Measurements from ENCODE around the gene RPP14. TPM values are rescaled to one million over a fixed set of nuclear protein-coding genes. Genes with fewer than 3 reads are reported as not detected.

The RPP14 gene
- total RNA-seq, 1 donor from 2014 or later, result 15.2 TPM

- no peak overlapping the region for H3K4me3 Mint-ChIP-seq (ENCODE audit: unreplicated experiment)
- peaks cover 9% of the 10 kb centered on the region for H3K27me3 Mint-ChIP-seq (ENCODE audit: unreplicated experiment)
- DNase-seq (ENCODE audit: low spot score), result no peak
- H3K4me1 Mint-ChIP-seq (ENCODE audit: unreplicated experiment), result peaks cover 18% of the 10 kb centered on the region
- TF ChIP-seq CTCF (IDR thresholded peaks at IDR 0.05; ENCODE audit: unreplicated experiment), result no peak
- no peaks in the 10 kb centered on the region for H3K36me3 Mint-ChIP-seq (ENCODE audit: low read depth, unreplicated experiment)
- no peaks in the 10 kb centered on the region for H3K9me3 Mint-ChIP-seq (ENCODE audit: unreplicated experiment)
- no peak overlapping the region for H3K27ac Mint-ChIP-seq (ENCODE audit: unreplicated experiment)
These were observed 23.9 kb downstream of the RPP14 start for GRCh38 chr3:58329922-58330413.

GRCh38 chr3:58331593-58332152, 25.6 kb downstream of the RPP14 start:
- H3K9me3 Mint-ChIP-seq (ENCODE audit: unreplicated experiment), result no peaks in the 10 kb centered on the region
- peaks cover 14% of the 10 kb centered on the region for H3K4me1 Mint-ChIP-seq (ENCODE audit: unreplicated experiment)
- DNase-seq (ENCODE audit: low spot score), result no peak
- peak overlapping the region; percentile 73 for H3K4me3 Mint-ChIP-seq (ENCODE audit: unreplicated experiment)
- no peaks in the 10 kb centered on the region for H3K36me3 Mint-ChIP-seq (ENCODE audit: low read depth, unreplicated experiment)
- no peak for TF ChIP-seq CTCF (IDR thresholded peaks at IDR 0.05; ENCODE audit: unreplicated experiment)
- no peak overlapping the region for H3K27ac Mint-ChIP-seq (ENCODE audit: unreplicated experiment)
- peaks cover 7% of the 10 kb centered on the region for H3K27me3 Mint-ChIP-seq (ENCODE audit: unreplicated experiment)

GRCh38 chr3:58332575-58333188, 26.6 kb downstream of the RPP14 start, which contains the start of gene PXK:
Gene PXK (plus strand): TSS chr3:58332892. CDS start chr3:58332989, 97 bp downstream.
- Mint-ChIP-seq H3K27ac (ENCODE audit: unreplicated experiment) (peak within 1 kb of the TSS; percentile 24), H3K9me3 (ENCODE audit: unreplicated experiment) (no peaks in the 10 kb centered on the region), H3K36me3 (ENCODE audit: low read depth, unreplicated experiment) (no peaks in the 10 kb centered on the region), H3K4me3 (ENCODE audit: unreplicated experiment) (peak within 1 kb of the TSS; percentile 99), H3K27me3 (ENCODE audit: unreplicated experiment) (peaks cover 5% of the 10 kb centered on the region), H3K4me1 (ENCODE audit: unreplicated experiment) (peaks cover 14% of the 10 kb centered on the region)
- peak; percentile 77 for DNase-seq (ENCODE audit: low spot score)
- no peak for TF ChIP-seq CTCF (IDR thresholded peaks at IDR 0.05; ENCODE audit: unreplicated experiment)

- DNase-seq (ENCODE audit: low spot score), result peak; percentile 22
- Mint-ChIP-seq H3K27me3 (ENCODE audit: unreplicated experiment) (peaks cover 5% of the 10 kb centered on the region), H3K36me3 (ENCODE audit: low read depth, unreplicated experiment) (no peaks in the 10 kb centered on the region), H3K9me3 (ENCODE audit: unreplicated experiment) (no peaks in the 10 kb centered on the region), H3K27ac (ENCODE audit: unreplicated experiment) (peak overlapping the region; percentile 24), H3K4me1 (ENCODE audit: unreplicated experiment) (peaks cover 14% of the 10 kb centered on the region), H3K4me3 (ENCODE audit: unreplicated experiment) (peak overlapping the region; percentile 99)
- TF ChIP-seq CTCF (IDR thresholded peaks at IDR 0.05; ENCODE audit: unreplicated experiment), result no peak
These were observed 27.4 kb downstream of the RPP14 start for GRCh38 chr3:58333206-58334012.
